ENCODE data around the gene PTGER1. TPM values are rescaled to one million over a fixed set of nuclear protein-coding genes. Genes with fewer than 3 reads are reported as not detected.
"Not testable (repeated sequence)": the region's sequence is repeated elsewhere in the genome, so short reads cannot be mapped to it uniquely, and the experiment has no call there.

Gene PTGER1
- total and polyA plus RNA-seq, 10 of the 15 experiments (the other 5 are each of a cell fraction or from before 2014, with no cell fraction given), result not detected

GRCh38 chr19:14505488-14506239 is 30.5 kb upstream of the PTGER1 start (continued):
- no peak for TF ChIP-seq LARP7 (IDR thresholded peaks at IDR 0.05)
- peak; percentile 73 to 95 (median 85) for TF ChIP-seq CTCF (IDR thresholded peaks at IDR 0.05 in 2 of 3, conservative IDR thresholded peaks at IDR 0.05 in 1 of 3; ENCODE audit: control insufficient read depth in 2 of 3, extremely low read depth in 1 of 3, insufficient read depth in 1 of 3, low read depth in 3 of 3, low read length in 3 of 3)
- no peak for TF ChIP-seq CHD2 (IDR thresholded peaks at IDR 0.05; ENCODE audit: borderline replicate concordance, low read depth, low read length)
- TF ChIP-seq CBFB (IDR thresholded peaks at IDR 0.05; ENCODE audit: low read depth), result no peak
- TF ChIP-seq HCFC1 (IDR thresholded peaks at IDR 0.05; ENCODE audit: low read length), result no peak

- POLR2A ChIA-PET; H4K20me1 ChIP-seq (ENCODE audit: control insufficient read depth, insufficient read depth); H3K36me3 ChIP-seq (ENCODE audit: control insufficient read depth in 2 of 2, insufficient read depth in 2 of 2, low read length in 1 of 2); RAD21 ChIA-PET (ENCODE audit: unreplicated experiment); H3K4me2 ChIP-seq (ENCODE audit: control insufficient read depth, insufficient read depth); H2AFZ ChIP-seq (ENCODE audit: control insufficient read depth, low read depth, low read length); H3K4me1 ChIP-seq (ENCODE audit: control insufficient read depth, insufficient read depth, low read length); DNase-seq (ENCODE audit: low read depth, low spot score); intact Hi-C loops (cut with micrococcal nuclease; ENCODE audit: unreplicated experiment); H3K4me3 ChIP-seq; BruUV-seq (replicated peaks); H3K9ac ChIP-seq (ENCODE audit: control insufficient read depth, insufficient read depth, low read length); in situ Hi-C loops (cut with MboI); H3K27me3 ChIP-seq (replicated peaks in 1 of 2; ENCODE audit: control insufficient read depth in 2 of 2, insufficient read depth in 2 of 2, low read length in 1 of 2); H3K9me3 ChIP-seq (replicated peaks; ENCODE audit: control insufficient read depth, insufficient read depth, low read length); H3K79me2 ChIP-seq (ENCODE audit: control insufficient read depth, insufficient read depth, low read length); ATAC-seq; FAIRE-seq; H3K27ac ChIP-seq (ENCODE audit: control insufficient read depth, insufficient read depth): not testable (repeated sequence)
- 67% methylated on average over 8 of the region's 8 CpGs for WGBS (ENCODE audit: insufficient coverage, insufficient replicate concordance, low lambda C conversion rate, missing lambda C conversion rate)
- ChIA-PET CTCF (interaction anchor here (0.6 to 5.3 kb wide), 9 partner anchors 12 to 1572 kb away, joined by 3 to 41 read pairs (median 3); partner anchors contain the start of gene DNAJB1), SMC1A (ENCODE audit: uncharacterized antibody, unreplicated experiment) (interaction anchor here (1.0 to 1.5 kb wide), 3 partner anchors 13 to 72 kb away, joined by 4 to 5 read pairs (median 4); partner anchors contain the start of gene PKN1)
These were observed 29.4 kb upstream of the PTGER1 start for GRCh38 chr19:14504575-14504974.

Data from GM12878 (cell line).